HepG2 (cell line): ENCODE measurements around the gene C3orf18. TPM values are rescaled to one million over a fixed set of nuclear protein-coding genes. Genes with fewer than 3 reads are reported as not detected.

Experiments used
- ATAC-seq: fragments of 200-7000 bp; cut with Tn5 transposase; 3 replicates; pipeline ENCODE4 v1.9.1; 2020; ENCODE audit warnings: mild to moderate bottlenecking, moderate library complexity
- BruUV-seq: library from RNA; stranded (reverse); fragments of 400-500 nt; replicated peaks from 2 replicates; lab custom pipeline; 2021; lab: Mats Ljungman, UMichigan
- CTCF ChIA-PET: fragments of 300-600 bp; formaldehyde crosslinking; extraction: SDS; loops from one replicate; lab custom pipeline; 2021; ENCODE audit warnings: low total read pairs, inconsistent platforms, low intra/inter-chr PET ratio; lab: Yijun Ruan, JAX
- POLR2A ChIA-PET: fragments of 350-600 bp; sonication (Branson Sonifier 250); formaldehyde crosslinking; loops from one replicate; lab custom pipeline; 2020; ENCODE audit warnings: antibody characterized with exemption, inconsistent platforms; lab: Yijun Ruan, JAX
- DNase-seq: peaks from one replicate; pipeline ENCODE4 v3.0.0-alpha.2; 2015; ENCODE audit warnings: low spot score
- FAIRE-seq: peaks from 3 replicates; lab custom pipeline; 2011; peaks lifted over from hg19 to GRCh38; lab: Jason Lieb, UNC
- H2AFZ ChIP-seq: one replicate; pipeline ENCODE4 v1.6.1; 2011; ENCODE audit warnings: low read length, inconsistent platforms
- H3K27ac ChIP-seq: fragments of 300-600 bp; 3 replicates; pipeline ENCODE4 v1.8.0; 2011; ENCODE audit warnings: mixed run types, mild to moderate bottlenecking, mixed read lengths, low read length, inconsistent platforms; ENCODE audit not compliant: insufficient read depth; ENCODE audit errors: extremely low read length
- H3K27me3 ChIP-seq, 2 experiments: fragments of 200-600 bp in 1 of 2; 2 replicates in 1 of 2; 3 replicates in 1 of 2; pipeline versions ENCODE4 v1.6.0 to v1.8.0; 2011; ENCODE audit warnings: low read length in 2 of 2, mild to moderate bottlenecking in 2 of 2, moderate library complexity in 2 of 2, inconsistent platforms in 1 of 2; ENCODE audit not compliant: insufficient read depth in 2 of 2, control insufficient read depth in 1 of 2
- H3K36me3 ChIP-seq, 2 experiments: fragments of 200-600 bp in 1 of 2; replicated peaks in 1 of 2; 2 replicates in 1 of 2; 3 replicates in 1 of 2; pipeline versions ENCODE4 v1.5.1 to v1.8.0; 2011; ENCODE audit warnings: low read length in 2 of 2, inconsistent platforms in 1 of 2; ENCODE audit not compliant: insufficient read depth in 2 of 2, control insufficient read depth in 1 of 2
- H3K4me1 ChIP-seq: 2 replicates; pipeline ENCODE4 v1.5.1; 2012; ENCODE audit warnings: low read length, inconsistent platforms; ENCODE audit not compliant: insufficient read depth
- H3K4me2 ChIP-seq: 2 replicates; pipeline ENCODE4 v1.6.0; 2011; ENCODE audit warnings: low read depth, low read length, inconsistent platforms
- H3K4me3 ChIP-seq, 3 experiments: fragments of 200-600 bp in 1 of 3; sonication (generic), shearing (Covaris generic) in 1 of 3; replicated peaks in 1 of 3; 2 replicates each; pipeline ENCODE4 v1.5.1; 2011 to 2016; ENCODE audit warnings: low read length in 3 of 3, inconsistent platforms in 2 of 3, low read depth in 2 of 3, mild to moderate bottlenecking in 2 of 3, control low read depth in 1 of 3, mixed read lengths in 1 of 3; ENCODE audit not compliant: insufficient read depth in 1 of 3
- H3K79me2 ChIP-seq: one replicate; pipeline ENCODE4 v1.6.1; 2011; ENCODE audit warnings: low read length, inconsistent platforms; ENCODE audit not compliant: insufficient read depth
- H3K9ac ChIP-seq: 2 replicates; pipeline ENCODE4 v1.6.0; 2011; ENCODE audit warnings: mild to moderate bottlenecking, low read depth, low read length, inconsistent platforms; ENCODE audit not compliant: insufficient read depth
- H3K9me3 ChIP-seq: 2 replicates; pipeline ENCODE4 v1.5.1; 2012; ENCODE audit warnings: mild to moderate bottlenecking, low read length
- H4K20me1 ChIP-seq: 2 replicates; pipeline ENCODE4 v1.6.0; 2011; ENCODE audit warnings: inconsistent platforms, mild to moderate bottlenecking, low read length, moderate library complexity; ENCODE audit not compliant: insufficient read depth
- CBX5 ChIP-seq: sonication (generic); formaldehyde crosslinking; IDR thresholded peaks from 2 replicates; pipeline ENCODE4 v1.4.0; 2020; ENCODE audit warnings: missing genetic modification reagents, borderline replicate concordance
- IRF9 ChIP-seq: sonication (generic); formaldehyde crosslinking; IDR thresholded peaks from 2 replicates; pipeline ENCODE4 v1.8.0; 2022; ENCODE audit warnings: missing genetic modification reagents, mild to moderate bottlenecking, borderline replicate concordance
- RNF2 ChIP-seq: fragments of 450-650 bp; conservative IDR thresholded peaks from 2 replicates; pipeline ENCODE4 v1.6.1; 2016; ENCODE audit warnings: low read depth
- SYNCRIP ChIP-seq: fragments of 200-400 bp; formaldehyde crosslinking; IDR thresholded peaks from 2 replicates; pipeline ENCODE4 v1.6.1; 2018; ENCODE audit warnings: mild to moderate bottlenecking, low read depth, low read length; ENCODE audit not compliant: insufficient read depth
- ZFP62 ChIP-seq: sonication (generic); formaldehyde crosslinking; IDR thresholded peaks from 2 replicates; pipeline ENCODE4 v1.4.0; 2020; ENCODE audit warnings: missing genetic modification reagents
- ZNF224 ChIP-seq: sonication (generic); formaldehyde crosslinking; IDR thresholded peaks from 2 replicates; pipeline ENCODE4 v1.5.0; 2020; ENCODE audit warnings: mild to moderate bottlenecking, missing genetic modification reagents
- ZNF552 ChIP-seq: sonication (generic); formaldehyde crosslinking; IDR thresholded peaks from 2 replicates; pipeline ENCODE4 v1.9.0; 2022; ENCODE audit warnings: missing genetic modification reagents, mild to moderate bottlenecking, borderline replicate concordance
- ZNF670 ChIP-seq: sonication (generic); formaldehyde crosslinking; IDR thresholded peaks from 2 replicates; pipeline ENCODE4 v1.8.0; 2022; ENCODE audit warnings: mild to moderate bottlenecking, missing genetic modification reagents, borderline replicate concordance
- ZNF678 ChIP-seq: sonication (generic); formaldehyde crosslinking; IDR thresholded peaks from 2 replicates; pipeline ENCODE4 v1.4.0; 2020; ENCODE audit warnings: mild to moderate bottlenecking, missing genetic modification reagents
- ZNF761 ChIP-seq: sonication (generic); formaldehyde crosslinking; conservative IDR thresholded peaks from 2 replicates; pipeline ENCODE4 v1.4.0; 2020; ENCODE audit warnings: mild to moderate bottlenecking, missing genetic modification reagents
- ZSCAN22 ChIP-seq: sonication (generic); formaldehyde crosslinking; IDR thresholded peaks from 2 replicates; pipeline ENCODE4 v1.4.0; 2020; ENCODE audit warnings: mild to moderate bottlenecking, missing genetic modification reagents
- WGBS: methylation state at CpG from one replicate; pipeline ENCODE4 v1.1.6; 2017; ENCODE audit warnings: low lambda C conversion rate; 5-methylcytosine and 5-hydroxymethylcytosine counted together
- in situ Hi-C: cut with HindIII; loops from 2 replicates; pipeline ENCODE4 v1.10.0; 2017; ENCODE audit warnings: low pct_unique_long_range_greater_than_20kb; ENCODE audit not compliant: extremely low pct_ligation_motif_present
- intact Hi-C: fragments of 100-400 bp; cut with micrococcal nuclease; formaldehyde crosslinking; loops from one replicate; pipeline ENCODE4 v1.10.0; 2022; ENCODE audit not compliant: unreplicated experiment
- polyA plus RNA-seq, 8 experiments: library from polyadenylated mRNA; depleted of rRNA in 3 of 8; stranded (reverse) in 7 of 8; unstranded in 1 of 8; fragments of >200 nt; fragmentation: Illumina TruSeq in 4 of 8; extraction: Trizol in 4 of 8; gene quantifications; 2 replicates each; pipeline versions ENCODE4 v1.2.1 to v1.2.3, GENCODE V29; 2011 to 2016; ENCODE audit warnings: low read depth in 4 of 8, missing spikeins in 1 of 8, mixed read lengths in 1 of 8; ENCODE audit not compliant: insufficient read depth in 1 of 8
- total RNA-seq, 5 experiments: library from RNA; depleted of rRNA; stranded (reverse); fragments of >200 nt; fragmentation: Illumina TruSeq; extraction: Trizol; gene quantifications; 2 replicates each; pipeline ENCODE4 v1.2.3, GENCODE V29; 2016; ENCODE audit warnings: low read depth in 1 of 5
- TF ChIP-seq, protein P1 (sequence below): sonication (generic); formaldehyde crosslinking; IDR thresholded peaks from 2 replicates; pipeline ENCODE4 v1.5.0; 2020; ENCODE audit warnings: missing genetic modification reagents

C3orf18 gene
- total and polyA plus RNA-seq, 2 of the 13 experiments (the other 11 are each of a cell fraction or from before 2014, with no cell fraction given) = 1.6 to 4.8 TPM

- TF ChIP-seq SYNCRIP (no peak), ZNF670 (no peak), CBX5 (CRISPR knock-in tag) (no peak), IRF9 (no peak)
These were observed 39.9 kb upstream of the C3orf18 start (continued) for GRCh38 chr3:50607271-50608091.

DNA sequence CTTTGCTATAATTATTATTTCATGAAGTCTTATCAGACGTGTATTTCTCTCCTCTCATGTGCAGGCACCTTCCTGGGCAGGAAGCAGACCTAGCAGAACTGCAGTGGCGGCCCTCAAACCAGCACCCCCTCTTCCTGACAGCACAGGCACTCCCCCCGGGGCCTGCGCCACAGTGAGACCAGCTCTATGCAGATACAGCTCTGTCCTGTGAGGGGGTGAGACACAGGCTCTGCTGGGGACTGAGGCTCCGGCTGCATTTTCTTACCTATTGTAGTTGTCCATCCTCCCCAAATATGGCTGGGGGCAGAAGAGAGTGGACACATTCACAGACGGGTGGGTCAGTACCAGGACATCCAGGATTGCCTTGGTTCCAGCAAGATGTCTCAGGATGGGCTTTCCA, 39.0 kb upstream of the C3orf18 start:
- ATAC-seq = no peak
- WGBS = 88% methylated on average over 6 of the region's 6 CpGs
- CTCF ChIA-PET = no interaction called here
- H3K27ac ChIP-seq = no peak overlapping the region
- no peak overlapping the region for H2AFZ ChIP-seq
- no peak for TF ChIP-seq ZNF678
- no peak for TF ChIP-seq ZSCAN22 (CRISPR knock-in tag)
- no peak for TF ChIP-seq ZFP62 (CRISPR knock-in tag)
- TF ChIP-seq ZNF761 = no peak
- no peak for TF ChIP-seq ZNF552
- TF ChIP-seq, protein P1, sequence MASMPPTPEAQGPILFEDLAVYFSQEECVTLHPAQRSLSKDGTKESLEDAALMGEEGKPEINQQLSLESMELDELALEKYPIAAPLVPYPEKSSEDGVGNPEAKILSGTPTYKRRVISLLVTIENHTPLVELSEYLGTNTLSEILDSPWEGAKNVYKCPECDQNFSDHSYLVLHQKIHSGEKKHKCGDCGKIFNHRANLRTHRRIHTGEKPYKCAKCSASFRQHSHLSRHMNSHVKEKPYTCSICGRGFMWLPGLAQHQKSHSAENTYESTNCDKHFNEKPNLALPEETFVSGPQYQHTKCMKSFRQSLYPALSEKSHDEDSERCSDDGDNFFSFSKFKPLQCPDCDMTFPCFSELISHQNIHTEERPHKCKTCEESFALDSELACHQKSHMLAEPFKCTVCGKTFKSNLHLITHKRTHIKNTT (CRISPR knock-in tag) = no peak
- TF ChIP-seq ZNF224 (CRISPR knock-in tag) = no peak
- no peak for TF ChIP-seq RNF2
- no peak overlapping the region for H3K9ac ChIP-seq
- no peaks in the 10 kb centered on the region for H3K27me3 ChIP-seq
- H3K4me2 ChIP-seq = no peak overlapping the region
- H3K4me3 ChIP-seq = no peak overlapping the region
- no peak for DNase-seq
- FAIRE-seq = no peak
- H4K20me1 ChIP-seq = no peaks in the 10 kb centered on the region
- no peaks in the 10 kb centered on the region for H3K79me2 ChIP-seq
- peaks cover 66% of the 10 kb centered on the region for H3K4me1 ChIP-seq
- H3K9me3 ChIP-seq = no peaks in the 10 kb centered on the region
- intact Hi-C loops = no loop called here
- H3K36me3 ChIP-seq = peaks cover 0 to 5% of the 10 kb centered on the region in 2 experiments; a peak in 1 of 5 replicates
- POLR2A ChIA-PET = interaction anchor here (2.1 kb wide), 1 partner anchor 38 kb away, joined by 5 read pairs; the partner anchor contains the start of gene HEMK1
- BruUV-seq = no TSS peak
- in situ Hi-C loops = no loop called here
